Smooth muscle cell (in vitro differentiated cells): ENCODE measurements around the gene MESD. TPM values are rescaled to one million over a fixed set of nuclear protein-coding genes. Genes with fewer than 3 reads are reported as not detected.

Experiments used
- DNase-seq: peaks from one replicate; lab custom pipeline; 2025; ENCODE audit not compliant: unreplicated experiment; lab: John Stamatoyannopoulos, UW
- H2AFZ ChIP-seq: fragments of 200-600 bp; sonication (generic); 2 replicates; pipeline ENCODE4 v1.6.0; 2016; ENCODE audit warnings: antibody characterized with exemption, low read depth, mild to moderate bottlenecking
- H3F3A ChIP-seq: fragments of 200-600 bp; sonication (generic); 2 replicates; pipeline ENCODE4 v1.6.0; 2017; ENCODE audit warnings: antibody characterized with exemption, low read depth
- H3K27ac ChIP-seq: fragments of 200-600 bp; sonication (generic); 2 replicates; pipeline ENCODE4 v1.5.1; 2016; ENCODE audit warnings: low read depth, mild to moderate bottlenecking
- H3K27me3 ChIP-seq: fragments of 200-600 bp; sonication (generic); 2 replicates; pipeline ENCODE4 v1.6.1; 2016; ENCODE audit warnings: low read depth, mild to moderate bottlenecking
- H3K36me3 ChIP-seq: fragments of 200-600 bp; sonication (generic); 2 replicates; pipeline ENCODE4 v1.5.1; 2016; ENCODE audit warnings: low read depth
- H3K4me1 ChIP-seq: fragments of 200-600 bp; sonication (generic); 2 replicates; pipeline ENCODE4 v1.5.1; 2016; ENCODE audit warnings: low read depth
- H3K4me2 ChIP-seq: fragments of 200-600 bp; sonication (generic); 2 replicates; pipeline ENCODE4 v1.6.0; 2016; ENCODE audit warnings: mild to moderate bottlenecking
- H3K4me3 ChIP-seq: fragments of 200-600 bp; sonication (generic); 2 replicates; pipeline ENCODE4 v1.5.1; 2016; ENCODE audit warnings: mild to moderate bottlenecking
- H3K79me2 ChIP-seq: fragments of 200-600 bp; sonication (generic); 2 replicates; pipeline ENCODE4 v1.6.0; 2016; ENCODE audit warnings: low read depth, mild to moderate bottlenecking
- H3K9ac ChIP-seq: fragments of 200-600 bp; sonication (generic); 2 replicates; pipeline ENCODE4 v1.6.0; 2016; ENCODE audit warnings: low read depth
- H3K9me3 ChIP-seq: fragments of 200-600 bp; sonication (generic); replicated peaks from 2 replicates; pipeline ENCODE4 v1.5.1; 2016; ENCODE audit warnings: low read depth
- H4K20me1 ChIP-seq: fragments of 200-600 bp; sonication (generic); 2 replicates; pipeline ENCODE4 v1.6.0; 2016; ENCODE audit warnings: low read depth
- CTCF ChIP-seq: fragments of 200-600 bp; sonication (generic); IDR thresholded peaks from 2 replicates; pipeline ENCODE4 v1.5.1; 2017; ENCODE audit warnings: borderline replicate concordance, mild to moderate bottlenecking, antibody characterized with exemption; ENCODE audit not compliant: insufficient read depth, poor library complexity, severe bottlenecking
- WGBS: methylation state at CpG from one replicate; pipeline ENCODE4 v1.1.7; 2016; ENCODE audit warnings: low lambda C conversion rate; 5-methylcytosine and 5-hydroxymethylcytosine counted together
- polyA plus RNA-seq: library from polyadenylated mRNA; unstranded; fragments of >200 nt; fragmentation: Nextera tagmentation; extraction: Ambion mirVana; gene quantifications from 2 replicates; pipeline ENCODE4 v1.2.1, GENCODE V29; 2016
- total RNA-seq: library from RNA; depleted of rRNA; stranded (reverse); fragments of >200 nt; gene quantifications from 2 replicates; pipeline ENCODE4 v1.2.3, GENCODE V29; 2014

MESD gene
- total and polyA plus RNA-seq, 2 experiments from 2014 or later = 20.1 to 41.4 TPM

- no peak for TF ChIP-seq CTCF
- H3K9me3 ChIP-seq = no peaks in the 10 kb centered on the region
- H3K36me3 ChIP-seq = no peaks in the 10 kb centered on the region
- H3K4me3 ChIP-seq = no peak overlapping the region
- no peaks in the 10 kb centered on the region for H3K79me2 ChIP-seq
- no peak overlapping the region for H2AFZ ChIP-seq
- H3K27me3 ChIP-seq = no peaks in the 10 kb centered on the region
- WGBS = 76% methylated on average over 5 of the region's 5 CpGs
- no peaks in the 10 kb centered on the region for H4K20me1 ChIP-seq
- H3K9ac ChIP-seq = no peak overlapping the region
- no peak overlapping the region for H3K4me2 ChIP-seq
- H3F3A ChIP-seq = no peaks in the 10 kb centered on the region
- no peak for DNase-seq
- H3K4me1 ChIP-seq = no peaks in the 10 kb centered on the region
- H3K27ac ChIP-seq = no peak overlapping the region
Measured at GRCh38 chr15:80920271-80920699, 69.3 kb downstream of the MESD start.

GRCh38 chr15:80918196-80918783, 71.3 kb downstream of the MESD start:
- no peaks in the 10 kb centered on the region for H3K36me3 ChIP-seq

GRCh38 chr15:80916056-80916455, 73.6 kb downstream of the MESD start:
- H3K4me3 ChIP-seq = no peak overlapping the region
- WGBS = 64% methylated on average over 7 of the region's 7 CpGs
- TF ChIP-seq CTCF = no peak
- H3F3A ChIP-seq = no peaks in the 10 kb centered on the region
- DNase-seq = no peak
- no peaks in the 10 kb centered on the region for H3K79me2 ChIP-seq
- no peaks in the 10 kb centered on the region for H3K4me1 ChIP-seq
- H3K9me3 ChIP-seq = no peaks in the 10 kb centered on the region
- H3K27ac ChIP-seq = no peak overlapping the region
- H4K20me1 ChIP-seq = no peaks in the 10 kb centered on the region
- no peak overlapping the region for H3K9ac ChIP-seq
- H3K36me3 ChIP-seq = no peaks in the 10 kb centered on the region
- no peaks in the 10 kb centered on the region for H3K27me3 ChIP-seq
- no peak overlapping the region for H2AFZ ChIP-seq
- H3K4me2 ChIP-seq = no peak overlapping the region

More at GRCh38 chr15:80918196-80918783, 71.3 kb downstream of the MESD start:
- H4K20me1 ChIP-seq = no peaks in the 10 kb centered on the region
- no peak overlapping the region for H3K4me3 ChIP-seq
- no peaks in the 10 kb centered on the region for H3K4me1 ChIP-seq
- H3K9ac ChIP-seq = no peak overlapping the region
- no peaks in the 10 kb centered on the region for H3K79me2 ChIP-seq
- no peak for DNase-seq
- TF ChIP-seq CTCF = no peak
- H2AFZ ChIP-seq = no peak overlapping the region
- H3F3A ChIP-seq = no peaks in the 10 kb centered on the region
- H3K9me3 ChIP-seq = no peaks in the 10 kb centered on the region
- 92% methylated on average over 5 of the region's 5 CpGs for WGBS
- H3K27ac ChIP-seq = no peak overlapping the region
- no peaks in the 10 kb centered on the region for H3K27me3 ChIP-seq
- H3K4me2 ChIP-seq = no peak overlapping the region

GRCh38 chr15:80915472-80915871, 74.1 kb downstream of the MESD start:
- Histone ChIP-seq H3K79me2 (no peaks in the 10 kb centered on the region), H3K9ac (no peak overlapping the region), H3K27me3 (no peaks in the 10 kb centered on the region), H2AFZ (no peak overlapping the region), H3K4me3 (no peak overlapping the region), H3F3A (no peaks in the 10 kb centered on the region), H3K27ac (no peak overlapping the region), H3K9me3 (no peaks in the 10 kb centered on the region), H3K4me2 (no peak overlapping the region), H3K4me1 (no peaks in the 10 kb centered on the region), H3K36me3 (no peaks in the 10 kb centered on the region), H4K20me1 (no peaks in the 10 kb centered on the region)
- 38% methylated on average over 3 of the region's 3 CpGs for WGBS
- DNase-seq = no peak
- no peak for TF ChIP-seq CTCF
